Neural crest cell (in vitro differentiated cells): ENCODE results near the gene SRMS. TPM values are rescaled to one million over a fixed set of nuclear protein-coding genes. Genes with fewer than 3 reads are reported as not detected.

ENCODE experiments used
- DNase-seq: peaks from one replicate; pipeline ENCODE4 v3.0.0; 2021; ENCODE audit warnings: low read depth, mixed read lengths, low spot score
- H3K27ac Mint-ChIP-seq: one replicate; pipeline ENCODE4 v1.8.0; 2021; ENCODE audit warnings: mild to moderate bottlenecking, mixed read lengths; ENCODE audit not compliant: unreplicated experiment
- H3K27me3 Mint-ChIP-seq: 2 replicates; pipeline ENCODE4 v1.8.0; 2021; ENCODE audit warnings: low read depth, mild to moderate bottlenecking, mixed read lengths
- H3K36me3 Mint-ChIP-seq: 2 replicates; pipeline ENCODE4 v1.8.0; 2021; ENCODE audit warnings: low read depth, mild to moderate bottlenecking, mixed read lengths
- H3K4me1 Mint-ChIP-seq: 2 replicates; pipeline ENCODE4 v1.8.0; 2021; ENCODE audit warnings: mixed read lengths
- H3K4me3 Mint-ChIP-seq: one replicate; pipeline ENCODE4 v1.8.0; 2021; ENCODE audit warnings: mild to moderate bottlenecking, mixed read lengths
- H3K9me3 Mint-ChIP-seq: 2 replicates; pipeline ENCODE4 v1.8.0; 2021; ENCODE audit warnings: mixed read lengths
- total RNA-seq: library from RNA; stranded (reverse); gene quantifications from 2 replicates; pipeline ENCODE4 v1.2.1, GENCODE V29; 2021
- TF ChIP-seq, protein P1 (sequence below): fragments of 200-600 bp; sonication (generic); conservative IDR thresholded peaks from 2 replicates; pipeline ENCODE4 v1.5.0; 2021; ENCODE audit warnings: antibody characterized with exemption, mild to moderate bottlenecking

The SRMS gene
- total RNA-seq, 1 donor from 2014 or later = not detected

DNA sequence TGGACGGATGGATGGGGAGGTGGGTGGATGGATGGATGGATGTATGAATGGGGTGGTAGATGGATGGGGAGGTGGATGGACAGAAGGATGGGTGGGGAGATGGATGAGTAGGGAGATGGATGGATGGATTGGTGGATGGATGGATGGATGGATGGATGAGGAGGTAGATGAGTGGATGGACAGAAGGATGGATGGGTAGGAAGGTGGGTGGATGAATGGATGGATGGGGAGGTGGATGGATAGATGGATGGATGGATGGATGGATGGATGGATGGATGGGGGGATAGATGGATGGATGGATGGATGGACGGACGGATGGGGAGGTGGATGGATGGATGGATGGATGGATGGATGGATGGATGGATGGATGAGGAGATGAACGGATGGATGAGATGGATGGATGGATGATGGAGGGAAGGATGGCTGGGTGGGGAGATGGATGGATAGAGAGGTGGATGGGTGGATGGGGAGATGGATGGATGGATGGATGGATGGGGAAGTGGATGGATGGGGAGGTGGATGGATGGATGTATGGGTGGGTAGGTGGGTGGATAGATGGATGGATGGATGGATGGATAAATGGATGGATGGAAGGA is 55.8 kb downstream of the SRMS start:
- Mint-ChIP-seq H3K4me1 (no peaks in the 10 kb centered on the region), H3K4me3 (no peak overlapping the region), H3K9me3 (peaks cover 6% of the 10 kb centered on the region), H3K36me3 (no peaks in the 10 kb centered on the region), H3K27ac (no peak overlapping the region), H3K27me3 (peaks cover 46% of the 10 kb centered on the region)
- no peak for DNase-seq
- TF ChIP-seq, protein P1, sequence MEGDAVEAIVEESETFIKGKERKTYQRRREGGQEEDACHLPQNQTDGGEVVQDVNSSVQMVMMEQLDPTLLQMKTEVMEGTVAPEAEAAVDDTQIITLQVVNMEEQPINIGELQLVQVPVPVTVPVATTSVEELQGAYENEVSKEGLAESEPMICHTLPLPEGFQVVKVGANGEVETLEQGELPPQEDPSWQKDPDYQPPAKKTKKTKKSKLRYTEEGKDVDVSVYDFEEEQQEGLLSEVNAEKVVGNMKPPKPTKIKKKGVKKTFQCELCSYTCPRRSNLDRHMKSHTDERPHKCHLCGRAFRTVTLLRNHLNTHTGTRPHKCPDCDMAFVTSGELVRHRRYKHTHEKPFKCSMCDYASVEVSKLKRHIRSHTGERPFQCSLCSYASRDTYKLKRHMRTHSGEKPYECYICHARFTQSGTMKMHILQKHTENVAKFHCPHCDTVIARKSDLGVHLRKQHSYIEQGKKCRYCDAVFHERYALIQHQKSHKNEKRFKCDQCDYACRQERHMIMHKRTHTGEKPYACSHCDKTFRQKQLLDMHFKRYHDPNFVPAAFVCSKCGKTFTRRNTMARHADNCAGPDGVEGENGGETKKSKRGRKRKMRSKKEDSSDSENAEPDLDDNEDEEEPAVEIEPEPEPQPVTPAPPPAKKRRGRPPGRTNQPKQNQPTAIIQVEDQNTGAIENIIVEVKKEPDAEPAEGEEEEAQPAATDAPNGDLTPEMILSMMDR = no peak

DNA sequence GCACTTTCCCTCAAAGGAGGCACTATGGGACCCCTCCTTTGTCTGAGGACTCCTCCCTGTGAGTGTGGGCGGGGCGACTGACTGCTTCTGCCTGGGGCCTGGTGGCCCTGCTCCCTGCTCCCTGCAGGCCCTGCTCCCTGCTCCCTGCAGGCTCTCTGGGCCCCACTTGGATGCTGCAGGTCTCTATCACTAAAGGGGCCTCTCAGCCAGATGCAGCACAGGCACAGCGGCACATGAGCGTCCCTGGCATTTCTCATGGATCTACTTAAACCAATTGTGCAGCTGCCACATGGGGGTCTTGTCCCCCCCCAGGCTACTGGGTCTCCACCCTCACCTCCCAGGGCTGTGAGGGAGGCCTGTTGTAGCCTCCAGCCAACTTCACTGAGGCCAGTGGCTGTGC is 56.5 kb downstream of the SRMS start:
- peaks cover 6% of the 10 kb centered on the region for H3K9me3 Mint-ChIP-seq
- TF ChIP-seq, protein P1 = no peak
- no peaks in the 10 kb centered on the region for H3K4me1 Mint-ChIP-seq
- H3K27ac Mint-ChIP-seq = no peak overlapping the region
- no peaks in the 10 kb centered on the region for H3K36me3 Mint-ChIP-seq
- no peak for DNase-seq
- H3K4me3 Mint-ChIP-seq = no peak overlapping the region
- H3K27me3 Mint-ChIP-seq = peaks cover 42% of the 10 kb centered on the region

Other genes starting within 250 kb of the SRMS start
- 5.4 and 6.3 TPM in 2 replicates for gene CHRNA4, start 186.4 kb downstream of the SRMS start, total RNA-seq
- 143 and 157 TPM in 2 replicates for gene KCNQ2, start 75.1 kb downstream of the SRMS start, total RNA-seq
- 4.5 and 4.6 TPM in 2 replicates for gene EEF1A2, start 48.7 kb downstream of the SRMS start, total RNA-seq
- 193 and 201 TPM in 2 replicates for gene PPDPF, start 27.0 kb downstream of the SRMS start, total RNA-seq
- gene PTK6, start 10.4 kb downstream of the SRMS start, total RNA-seq = not detected in 2 replicates
- 1.5 and 1.9 TPM in 2 replicates for gene FNDC11, start 6.4 kb upstream of the SRMS start, total RNA-seq
- gene HELZ2, start 26.5 kb upstream of the SRMS start, total RNA-seq = 22.3 and 26.5 TPM in 2 replicates
- gene GMEB2, start 79.4 kb upstream of the SRMS start, total RNA-seq = 14.6 and 15.2 TPM in 2 replicates
- 96.4 and 101 TPM in 2 replicates for gene STMN3, start 105.7 kb upstream of the SRMS start, total RNA-seq
- 46.7 and 48.4 TPM in 2 replicates for gene RTEL1, start 110.6 kb upstream of the SRMS start, total RNA-seq
- gene TNFRSF6B, start 148.9 kb upstream of the SRMS start, total RNA-seq = not detected in 2 replicates
- gene ARFRP1, start 160.2 kb upstream of the SRMS start, total RNA-seq = 41.0 and 42.1 TPM in 2 replicates
- 31.3 and 32.1 TPM in 2 replicates for gene ZGPAT, start 160.3 kb upstream of the SRMS start, total RNA-seq
- 16.5 and 17.6 TPM in 2 replicates for gene LIME1, start 188.9 kb upstream of the SRMS start, total RNA-seq
- 73.3 and 79.1 TPM in 2 replicates for gene SLC2A4RG, start 192.0 kb upstream of the SRMS start, total RNA-seq